ENCODE results near the gene PHF8.

GRCh38 chrX:53939127-53939526 is 105.1 kb downstream of the PHF8 start:
- TF ChIP-seq POLR2A (IDR thresholded peaks at IDR 0.05) = no peak
- TF ChIP-seq, protein P1, sequence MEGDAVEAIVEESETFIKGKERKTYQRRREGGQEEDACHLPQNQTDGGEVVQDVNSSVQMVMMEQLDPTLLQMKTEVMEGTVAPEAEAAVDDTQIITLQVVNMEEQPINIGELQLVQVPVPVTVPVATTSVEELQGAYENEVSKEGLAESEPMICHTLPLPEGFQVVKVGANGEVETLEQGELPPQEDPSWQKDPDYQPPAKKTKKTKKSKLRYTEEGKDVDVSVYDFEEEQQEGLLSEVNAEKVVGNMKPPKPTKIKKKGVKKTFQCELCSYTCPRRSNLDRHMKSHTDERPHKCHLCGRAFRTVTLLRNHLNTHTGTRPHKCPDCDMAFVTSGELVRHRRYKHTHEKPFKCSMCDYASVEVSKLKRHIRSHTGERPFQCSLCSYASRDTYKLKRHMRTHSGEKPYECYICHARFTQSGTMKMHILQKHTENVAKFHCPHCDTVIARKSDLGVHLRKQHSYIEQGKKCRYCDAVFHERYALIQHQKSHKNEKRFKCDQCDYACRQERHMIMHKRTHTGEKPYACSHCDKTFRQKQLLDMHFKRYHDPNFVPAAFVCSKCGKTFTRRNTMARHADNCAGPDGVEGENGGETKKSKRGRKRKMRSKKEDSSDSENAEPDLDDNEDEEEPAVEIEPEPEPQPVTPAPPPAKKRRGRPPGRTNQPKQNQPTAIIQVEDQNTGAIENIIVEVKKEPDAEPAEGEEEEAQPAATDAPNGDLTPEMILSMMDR (IDR thresholded peaks at IDR 0.05) = no peak

Measured in heart left ventricle (tissue), 13 donors.